Loucy (cell line): ENCODE results near the gene FAM193A.

Source experiments
- CTCF ChIP-seq: fragments of 200-600 bp; sonication (generic); conservative IDR thresholded peaks from 2 replicates; pipeline ENCODE4 v1.5.1; 2014; ENCODE audit warnings: mild to moderate bottlenecking, antibody characterized with exemption, low read length
- EZH2phosphoT487 ChIP-seq: fragments of 200-600 bp; IDR thresholded peaks from 2 replicates; pipeline ENCODE4 v1.6.1; 2018; ENCODE audit warnings: antibody characterized with exemption, mild to moderate bottlenecking, moderate library complexity, borderline replicate concordance

GRCh38 chr4:2507855-2508254 lies 28.6 kb upstream of the FAM193A start:
- no peak for TF ChIP-seq CTCF
- no peak for TF ChIP-seq EZH2phosphoT487
